SJCRH30 (cell line): ENCODE data around the gene MIA3. TPM values are rescaled to one million over a fixed set of nuclear protein-coding genes. Genes with fewer than 3 reads are reported as not detected.

Source experiments
- DNase-seq, 2 experiments: peaks; one replicate each; pipeline ENCODE4 v3.0.0-alpha.2; 2015 to 2020
- H3K27ac ChIP-seq: fragments of 250-450 bp; sonication (Bioruptor Pico); 2 replicates; pipeline ENCODE4 v1.5.1; 2020; ENCODE audit warnings: mild to moderate bottlenecking, moderate library complexity
- H3K27me3 ChIP-seq: fragments of 250-450 bp; sonication (Bioruptor Pico); 2 replicates; pipeline ENCODE4 v1.5.1; 2020; ENCODE audit warnings: mild to moderate bottlenecking, moderate library complexity
- H3K36me3 ChIP-seq: fragments of 250-450 bp; sonication (Bioruptor Pico); 2 replicates; pipeline ENCODE4 v1.5.1; 2020; ENCODE audit warnings: mild to moderate bottlenecking, moderate library complexity
- H3K4me1 ChIP-seq: fragments of 250-450 bp; sonication (Bioruptor Pico); 2 replicates; pipeline ENCODE4 v1.5.1; 2020; ENCODE audit warnings: mild to moderate bottlenecking, moderate library complexity
- H3K4me3 ChIP-seq: fragments of 250-450 bp; sonication (Bioruptor Pico); 2 replicates; pipeline ENCODE4 v1.5.1; 2020; ENCODE audit warnings: mild to moderate bottlenecking, moderate library complexity
- H3K9me3 ChIP-seq: fragments of 250-450 bp; sonication (Bioruptor Pico); replicated peaks from 2 replicates; pipeline ENCODE4 v1.5.1; 2020; ENCODE audit warnings: mild to moderate bottlenecking, moderate library complexity
- total RNA-seq: library from RNA; depleted of rRNA; stranded (reverse); fragments of >200 nt; shearing (Covaris generic); gene quantifications from 2 replicates; pipeline ENCODE4 v1.2.3, GENCODE V29; 2014; rRNA removed

Gene MIA3
- total RNA-seq, 1 experiment from 2014 or later, result 70.9 TPM

DNA sequence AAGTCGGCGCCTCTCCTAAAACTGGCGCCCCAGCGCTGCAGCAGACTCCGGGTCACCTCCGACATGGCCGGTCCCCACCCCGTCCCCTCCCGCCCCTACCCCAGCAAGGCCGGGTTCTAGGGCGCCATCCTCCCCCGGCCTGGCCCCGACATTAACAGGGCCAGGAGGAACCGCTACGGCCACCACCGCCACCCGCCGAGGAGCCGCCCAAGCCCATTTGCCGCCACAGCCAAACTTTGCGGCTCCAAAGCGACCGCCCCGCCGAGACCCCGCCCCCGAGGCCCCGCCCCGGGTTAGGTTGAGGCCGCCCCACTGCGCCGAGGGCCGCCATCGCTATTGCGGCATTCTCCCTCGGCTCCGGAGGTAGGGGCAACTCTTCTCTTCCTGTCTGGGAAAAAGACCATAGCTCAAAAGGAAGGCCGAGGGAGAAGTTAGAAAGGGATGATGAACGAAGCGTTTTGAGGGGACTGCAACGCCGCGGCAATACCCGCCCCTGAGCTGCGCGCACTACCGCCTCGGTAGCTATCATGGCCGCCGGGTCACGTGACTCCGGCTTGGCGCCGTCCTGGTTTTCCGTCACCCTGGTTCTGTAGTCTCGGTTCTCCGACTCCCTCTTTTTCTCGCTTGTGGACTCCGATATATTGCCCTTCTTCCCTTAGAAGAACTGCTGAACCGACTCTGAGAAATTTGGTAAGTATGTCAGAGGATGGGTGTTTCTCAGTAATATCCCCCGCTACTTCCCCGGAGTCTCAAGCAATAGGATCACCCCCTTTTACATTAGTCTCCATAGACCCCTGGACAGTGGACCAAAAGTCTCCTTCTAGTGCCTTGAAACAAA lies 94.6 kb downstream of the MIA3 start, which contains the start of the genes AIDA and BROX:
Gene AIDA (minus strand): TSS at position 239 of the 838 bp plus-strand sequence. CDS start 174 bp downstream, at position 65.
Gene BROX (plus strand): TSS at position 312 of the 838 bp plus-strand sequence. CDS start 3,136 bp downstream, outside the sequence.
- H3K4me3 ChIP-seq, result peak within 1 kb of the TSS; percentile 87
- peak; percentile 94 to 95 for DNase-seq
- H3K9me3 ChIP-seq, result no peaks in the 10 kb centered on the region
- H3K27ac ChIP-seq, result peak within 1 kb of the TSS; percentile 95
- peaks cover 15% of the 10 kb centered on the region for H3K36me3 ChIP-seq
- peaks cover 6% of the 10 kb centered on the region for H3K4me1 ChIP-seq
- no peaks in the 10 kb centered on the region for H3K27me3 ChIP-seq

DNA sequence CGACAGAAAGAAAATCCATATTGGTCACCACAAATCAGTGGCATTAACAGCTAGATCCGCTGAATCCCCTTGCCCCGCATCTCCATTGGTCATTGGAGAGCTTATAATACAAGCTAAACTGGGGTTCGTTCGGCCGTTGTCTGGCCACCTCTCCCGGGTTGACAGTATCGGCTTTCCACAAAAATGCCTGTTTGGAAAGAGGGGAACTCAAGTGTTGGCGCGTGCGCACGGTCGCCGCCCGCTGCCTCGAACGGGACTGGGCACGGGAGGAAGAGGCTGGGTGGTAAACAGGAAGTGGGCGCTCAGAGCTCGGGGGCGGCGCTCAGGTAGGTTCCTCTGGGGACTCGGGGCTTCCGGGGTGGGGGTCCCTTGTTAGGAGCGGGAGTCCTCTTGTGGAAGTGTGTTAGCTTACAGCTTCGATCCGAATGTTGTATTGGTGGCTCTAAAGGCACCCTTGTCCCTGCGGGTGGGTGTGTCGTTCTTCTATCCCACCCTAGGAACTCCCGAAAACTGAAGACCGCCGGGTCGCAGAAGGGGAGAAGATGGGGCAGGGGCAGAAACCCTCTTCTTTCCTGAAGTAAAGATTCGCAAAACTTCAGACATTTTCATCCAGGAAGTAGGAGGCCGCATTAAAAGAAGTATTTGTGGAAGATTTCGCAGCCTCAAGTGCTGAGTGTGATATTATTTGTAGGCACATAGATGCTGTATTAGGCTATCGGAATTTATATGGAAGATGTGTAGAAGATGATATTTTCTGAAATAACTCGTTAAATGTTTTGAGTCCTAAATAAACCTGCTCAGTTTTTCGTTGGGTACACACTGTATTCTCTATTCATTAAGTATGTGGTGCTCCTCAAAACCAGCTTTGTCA lies 95.4 kb downstream of the MIA3 start:
- peaks cover 18% of the 10 kb centered on the region for H3K36me3 ChIP-seq
- peak overlapping the region; percentile 87 for H3K4me3 ChIP-seq
- peaks cover 6% of the 10 kb centered on the region for H3K4me1 ChIP-seq
- no peaks in the 10 kb centered on the region for H3K27me3 ChIP-seq
- DNase-seq, result peak; percentile 97 to 98
- H3K9me3 ChIP-seq, result no peaks in the 10 kb centered on the region
- H3K27ac ChIP-seq, result peak overlapping the region; percentile 95

DNA sequence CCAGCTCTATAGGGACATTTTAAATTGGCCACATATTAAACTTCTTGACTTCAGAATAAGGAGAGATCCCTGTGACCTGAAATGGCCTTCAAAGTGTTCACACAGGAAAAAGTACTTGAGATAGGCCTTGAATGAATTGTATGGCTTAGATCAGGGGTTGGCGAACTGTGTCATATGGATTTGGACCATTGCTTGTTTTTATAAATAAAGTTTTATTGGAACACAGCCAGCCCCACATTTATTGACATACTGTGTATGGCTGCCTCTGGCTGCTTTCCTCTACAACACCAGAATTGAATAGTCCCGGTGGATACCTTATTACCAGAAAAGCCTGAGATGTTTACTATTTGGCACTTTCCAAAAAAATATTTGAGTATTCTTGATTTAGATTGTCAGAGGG lies 98.5 kb downstream of the MIA3 start:
- Histone ChIP-seq H3K27ac (no peak overlapping the region), H3K36me3 (peaks cover 40% of the 10 kb centered on the region), H3K27me3 (no peaks in the 10 kb centered on the region), H3K4me3 (no peak overlapping the region), H3K4me1 (no peaks in the 10 kb centered on the region), H3K9me3 (no peaks in the 10 kb centered on the region)
- no peak for DNase-seq

Other genes with a start within 250 kb of the MIA3 start
- gene HHIPL2, start 70.0 kb upstream of the MIA3 start, total RNA-seq, result 9.5 and 11.7 TPM in 2 replicates
- gene TAF1A, start 28.2 kb upstream of the MIA3 start, total RNA-seq, result 36.7 and 40.2 TPM in 2 replicates
- 88.8 and 93.7 TPM in 2 replicates for gene AIDA, start 94.4 kb downstream of the MIA3 start, total RNA-seq
- gene BROX, start 94.5 kb downstream of the MIA3 start, total RNA-seq, result 57.2 and 68.2 TPM in 2 replicates
- gene FAM177B, start 119.1 kb downstream of the MIA3 start, total RNA-seq, result not detected in 2 replicates
- gene DISP1, start 196.9 kb downstream of the MIA3 start, total RNA-seq, result 23.4 and 24.6 TPM in 2 replicates